Naive thymus-derived CD8-positive, alpha-beta T cell (primary cell): ENCODE data around the gene ARRDC1. TPM values are rescaled to one million over a fixed set of nuclear protein-coding genes. Genes with fewer than 3 reads are reported as not detected.

Experiments used
- ATAC-seq, 2 donors: fragments of 150-1000 bp; cut with Tn5 transposase in 1 of 2; sonication (Bioruptor Pico), chemical (Tn5 transposase) in 1 of 2; 1 replicate in 1 of 2; 2 replicates in 1 of 2; pipeline ENCODE4 v1.10.0; 2021; ENCODE audit warnings: mild to moderate bottlenecking in 2 of 2, moderate library complexity in 2 of 2
- POLR2A ChIA-PET: fragments of 350-600 bp; sonication (Branson Sonifier 250); formaldehyde crosslinking; loops from one replicate; lab custom pipeline; 2021; ENCODE audit warnings: antibody characterized with exemption; lab: Charles Lee
- DNase-seq, 10 donors: peaks; one replicate each; pipeline versions ENCODE4 v3.0.0 to v3.0.0-alpha.2; 2020 to 2022
- H3K27ac Mint-ChIP-seq, 10 donors: one replicate each; pipeline ENCODE4 v1.8.0; 2020 to 2022; ENCODE audit warnings: mild to moderate bottlenecking in 10 of 10, mixed read lengths in 10 of 10, moderate library complexity in 4 of 10, inconsistent platforms in 1 of 10
- H3K27me3 Mint-ChIP-seq, 5 donors: one replicate each; pipeline ENCODE4 v1.8.0; 2021 to 2022; ENCODE audit warnings: mixed read lengths in 5 of 5
- H3K36me3 Mint-ChIP-seq, 3 donors: one replicate each; pipeline ENCODE4 v1.8.0; 2020 to 2022; ENCODE audit warnings: mixed read lengths in 3 of 3, mild to moderate bottlenecking in 2 of 3, inconsistent platforms in 1 of 3
- H3K4me1 Mint-ChIP-seq, 4 donors: one replicate each; pipeline ENCODE4 v1.8.0; 2021 to 2022; ENCODE audit warnings: mixed read lengths in 4 of 4
- H3K4me3 Mint-ChIP-seq, 10 donors: one replicate each; pipeline ENCODE4 v1.8.0; 2020 to 2022; ENCODE audit warnings: mild to moderate bottlenecking in 10 of 10, mixed read lengths in 10 of 10, moderate library complexity in 6 of 10, inconsistent platforms in 1 of 10
- H3K9me3 Mint-ChIP-seq, 9 donors: one replicate each; pipeline ENCODE4 v1.8.0; 2020 to 2022; ENCODE audit warnings: mixed read lengths in 9 of 9, mild to moderate bottlenecking in 3 of 9, inconsistent platforms in 1 of 9, moderate library complexity in 1 of 9
- polyA plus RNA-seq, 3 donors: library from polyadenylated mRNA; unstranded; fragments of 300-500 nt; fragmentation: Illumina TruSeq; gene quantifications; one replicate each; pipeline ENCODE4 v1.2.3, GENCODE V29; 2021
- total RNA-seq, 8 experiments: library from RNA in 2 of 8; stranded (reverse) in 2 of 8; gene quantifications; one replicate each; pipeline ENCODE4 v1.2.3 and lab custom pipeline; 2021 to 2026

The ARRDC1 gene
- total and polyA plus RNA-seq, 5 experiments from 2014 or later, result 27.2 to 86.8 (median 42.4) TPM

DNA sequence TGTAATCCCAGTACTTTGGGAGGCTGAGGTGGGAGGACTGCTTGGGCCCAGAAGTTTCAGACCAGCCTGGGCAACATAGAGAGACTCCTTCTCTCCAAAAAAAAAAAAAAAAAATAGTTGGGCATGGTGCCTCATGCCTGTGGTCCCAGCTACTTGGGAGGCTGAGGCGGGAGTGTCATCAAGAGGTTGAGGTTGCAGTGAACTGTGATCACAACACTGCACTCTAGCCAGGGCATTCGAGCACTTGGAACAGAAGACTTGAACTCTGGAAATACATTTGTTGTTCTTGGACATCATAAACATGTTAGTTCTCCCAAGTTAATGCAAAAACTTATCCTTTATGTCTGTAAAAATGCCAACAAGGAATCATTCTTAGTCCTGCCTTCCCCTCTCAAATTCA is 42.9 kb downstream of the ARRDC1 start:
- Mint-ChIP-seq H3K9me3 (no peaks in the 10 kb centered on the region), H3K27ac (peak overlapping the region in 3 of 10 donors; percentile 29 to 87 (median 49)), H3K27me3 (no peaks in the 10 kb centered on the region), H3K4me1 (peaks cover 27 to 67% (median 54%) of the 10 kb centered on the region in 4 donors), H3K36me3 (peaks cover 0 to 66% (median 14%) of the 10 kb centered on the region in 3 donors), H3K4me3 (no peak overlapping the region)
- DNase-seq (no peak), ATAC-seq (no peak)
- POLR2A ChIA-PET, result interaction anchor here (1.1 kb wide), 1 partner anchor 20 kb away, joined by 3 read pairs; no protein-coding TSS in a partner anchor

DNA sequence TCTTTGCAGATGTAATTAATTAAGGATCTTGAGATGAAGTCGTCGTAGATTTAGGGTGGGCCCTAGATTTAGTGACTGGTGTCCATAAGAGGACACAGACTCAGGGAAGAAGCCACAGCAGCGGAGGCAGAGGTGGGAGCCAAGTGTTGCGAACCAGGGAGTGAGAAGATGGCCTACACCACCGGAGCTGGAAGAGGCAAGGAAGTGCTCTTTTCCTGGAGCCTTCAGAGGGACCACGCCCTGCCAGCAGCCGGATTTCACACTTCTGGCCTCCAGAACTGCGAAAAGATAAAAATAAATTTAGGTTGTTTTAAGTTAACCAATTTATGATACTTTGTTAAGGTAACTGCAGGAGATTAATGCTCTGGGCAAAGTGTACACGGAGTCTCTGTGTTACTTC is 44.1 kb downstream of the ARRDC1 start:
- peak overlapping the region in 1 of 10 donors; percentile 5 for H3K4me3 Mint-ChIP-seq
- POLR2A ChIA-PET, result interaction anchor here (0.6 kb wide), 1 partner anchor 719 kb away, joined by 3 read pairs; no protein-coding TSS in a partner anchor
- peaks cover 27 to 61% (median 51%) of the 10 kb centered on the region in 4 donors for H3K4me1 Mint-ChIP-seq

GRCh38 chr9:137650259-137650658 is 44.8 kb downstream of the ARRDC1 start:
- Mint-ChIP-seq H3K27me3 (no peaks in the 10 kb centered on the region), H3K36me3 (peaks cover 0 to 68% (median 12%) of the 10 kb centered on the region in 3 donors), H3K4me1 (peaks cover 27 to 58% (median 49%) of the 10 kb centered on the region in 4 donors), H3K9me3 (no peaks in the 10 kb centered on the region), H3K27ac (peak overlapping the region in 3 of 10 donors; percentile 37 to 56 (median 37)), H3K4me3 (no peak overlapping the region)
- DNase-seq (no peak), ATAC-seq (no peak)
- POLR2A ChIA-PET, result no interaction called here

More for the DNA sequence above, 44.1 kb downstream of the ARRDC1 start:
- DNase-seq (no peak), ATAC-seq (no peak)
- peak overlapping the region in 1 of 10 donors; percentile 25 for H3K27ac Mint-ChIP-seq
- no peaks in the 10 kb centered on the region for H3K27me3 Mint-ChIP-seq
- no peaks in the 10 kb centered on the region for H3K9me3 Mint-ChIP-seq
- peaks cover 0 to 65% (median 14%) of the 10 kb centered on the region in 3 donors for H3K36me3 Mint-ChIP-seq

GRCh38 chr9:137650779-137651178 is 45.3 kb downstream of the ARRDC1 start:
- POLR2A ChIA-PET, result no interaction called here
- H3K27me3 Mint-ChIP-seq, result no peaks in the 10 kb centered on the region
- DNase-seq, result no peak
- no peak for ATAC-seq
- H3K9me3 Mint-ChIP-seq, result no peaks in the 10 kb centered on the region
- H3K4me3 Mint-ChIP-seq, result no peak overlapping the region
- H3K4me1 Mint-ChIP-seq, result peaks cover 27 to 56% (median 48%) of the 10 kb centered on the region in 4 donors
- peaks cover 0 to 70% (median 11%) of the 10 kb centered on the region in 3 donors for H3K36me3 Mint-ChIP-seq
- peak overlapping the region in 2 of 10 donors; percentile 33 to 38 for H3K27ac Mint-ChIP-seq

DNA sequence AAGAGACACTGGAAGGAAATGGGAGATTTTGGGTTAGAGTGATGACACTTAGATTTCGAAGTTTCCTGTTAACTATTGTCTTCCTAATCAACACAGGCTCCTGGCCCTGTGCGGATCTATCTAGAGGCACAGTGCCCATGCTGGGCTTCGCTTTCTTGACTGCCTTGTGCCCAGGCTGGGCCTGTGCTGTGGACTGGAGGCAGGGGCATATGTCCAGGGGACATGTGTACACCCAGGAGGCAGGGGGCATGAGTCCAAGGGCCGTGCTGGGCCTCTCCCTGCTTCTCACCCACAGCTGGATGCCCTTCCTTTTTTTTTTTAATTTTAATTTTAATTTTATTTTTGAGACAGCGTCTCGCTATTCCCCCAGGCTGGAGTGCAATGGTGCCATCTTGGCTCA is 50.9 kb downstream of the ARRDC1 start:
- POLR2A ChIA-PET, result no interaction called here
- peaks cover 0 to 58% (median 6%) of the 10 kb centered on the region in 3 donors for H3K36me3 Mint-ChIP-seq
- no peaks in the 10 kb centered on the region for H3K9me3 Mint-ChIP-seq
- H3K27ac Mint-ChIP-seq, result peak overlapping the region in 1 of 10 donors; percentile 78
- no peak overlapping the region for H3K4me3 Mint-ChIP-seq
- ATAC-seq (no peak), DNase-seq (no peak)
- no peaks in the 10 kb centered on the region for H3K27me3 Mint-ChIP-seq
- peaks cover 20 to 43% (median 42%) of the 10 kb centered on the region in 4 donors for H3K4me1 Mint-ChIP-seq

- no peaks in the 10 kb centered on the region for H3K9me3 Mint-ChIP-seq
- no peak for ATAC-seq
- POLR2A ChIA-PET, result interaction anchor here (1.2 kb wide), 1 partner anchor 13 kb away, joined by 4 read pairs; no protein-coding TSS in a partner anchor
- peaks cover 19 to 46% (median 38%) of the 10 kb centered on the region in 4 donors for H3K4me1 Mint-ChIP-seq
- peak overlapping the region in 3 of 10 donors; percentile 19 to 56 (median 22) for H3K4me3 Mint-ChIP-seq
- peaks cover 0 to 47% (median 6%) of the 10 kb centered on the region in 3 donors for H3K36me3 Mint-ChIP-seq
- no peak for DNase-seq
- no peaks in the 10 kb centered on the region for H3K27me3 Mint-ChIP-seq
- H3K27ac Mint-ChIP-seq, result peak overlapping the region in 5 of 10 donors; percentile 2 to 81 (median 43)
Measured at GRCh38 chr9:137657606-137658005, 52.1 kb downstream of the ARRDC1 start.

DNA sequence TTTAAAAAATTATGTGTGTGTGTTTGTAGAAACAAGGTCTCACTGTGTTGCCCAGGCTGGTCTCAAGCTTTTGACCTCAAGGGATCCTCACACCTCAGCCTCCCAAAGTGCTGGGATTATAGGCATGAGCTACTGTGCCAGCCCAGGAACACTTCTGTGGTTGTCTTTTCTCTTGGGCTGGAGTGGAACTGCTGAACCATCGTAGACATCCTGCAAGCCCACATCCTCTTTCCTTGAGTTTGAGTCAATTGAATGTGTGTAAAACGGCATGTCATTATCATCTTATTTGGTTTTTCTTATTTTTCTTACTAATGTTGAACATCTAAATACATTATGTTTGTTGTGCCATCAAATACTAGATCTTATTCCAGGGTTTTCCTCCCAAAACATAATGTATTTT is 53.3 kb downstream of the ARRDC1 start:
- peaks cover 0 to 47% (median 6%) of the 10 kb centered on the region in 3 donors for H3K36me3 Mint-ChIP-seq
- DNase-seq (no peak), ATAC-seq (no peak)
- peak overlapping the region in 2 of 10 donors; percentile 9 to 13 for H3K4me3 Mint-ChIP-seq
- H3K27me3 Mint-ChIP-seq, result no peaks in the 10 kb centered on the region
- peaks cover 19 to 47% (median 45%) of the 10 kb centered on the region in 4 donors for H3K4me1 Mint-ChIP-seq
- H3K27ac Mint-ChIP-seq, result peak overlapping the region in 6 of 10 donors; percentile 34 to 73 (median 54)
- no peaks in the 10 kb centered on the region for H3K9me3 Mint-ChIP-seq
- POLR2A ChIA-PET, result interaction anchor here (1.2 kb wide), 1 partner anchor 11 kb away, joined by 4 read pairs; no protein-coding TSS in a partner anchor

- no peaks in the 10 kb centered on the region for H3K27me3 Mint-ChIP-seq
- DNase-seq (no peak), ATAC-seq (no peak)
- no peaks in the 10 kb centered on the region for H3K9me3 Mint-ChIP-seq
- POLR2A ChIA-PET, result no interaction called here
- no peak overlapping the region for H3K4me3 Mint-ChIP-seq
- H3K36me3 Mint-ChIP-seq, result peaks cover 0 to 44% (median 6%) of the 10 kb centered on the region in 3 donors
- peaks cover 24 to 58% (median 52%) of the 10 kb centered on the region in 4 donors for H3K4me1 Mint-ChIP-seq
- H3K27ac Mint-ChIP-seq, result peak overlapping the region in 3 of 10 donors; percentile 5 to 51 (median 31)
Measured at GRCh38 chr9:137660144-137660543, 54.7 kb downstream of the ARRDC1 start.

- DNase-seq, result no peak
- Mint-ChIP-seq H3K36me3 (peaks cover 0 to 38% (median 4%) of the 10 kb centered on the region in 3 donors), H3K9me3 (no peaks in the 10 kb centered on the region), H3K4me1 (peaks cover 29 to 66% (median 56%) of the 10 kb centered on the region in 4 donors), H3K27me3 (no peaks in the 10 kb centered on the region), H3K27ac (peak overlapping the region in 2 of 10 donors; percentile 24 to 60), H3K4me3 (no peak overlapping the region)
- ATAC-seq, result no peak
- POLR2A ChIA-PET, result interaction anchor here (0.7 kb wide), 1 partner anchor 57 kb away, joined by 4 read pairs; no protein-coding TSS in a partner anchor
Measured at GRCh38 chr9:137663584-137663983, 58.1 kb downstream of the ARRDC1 start.

DNA sequence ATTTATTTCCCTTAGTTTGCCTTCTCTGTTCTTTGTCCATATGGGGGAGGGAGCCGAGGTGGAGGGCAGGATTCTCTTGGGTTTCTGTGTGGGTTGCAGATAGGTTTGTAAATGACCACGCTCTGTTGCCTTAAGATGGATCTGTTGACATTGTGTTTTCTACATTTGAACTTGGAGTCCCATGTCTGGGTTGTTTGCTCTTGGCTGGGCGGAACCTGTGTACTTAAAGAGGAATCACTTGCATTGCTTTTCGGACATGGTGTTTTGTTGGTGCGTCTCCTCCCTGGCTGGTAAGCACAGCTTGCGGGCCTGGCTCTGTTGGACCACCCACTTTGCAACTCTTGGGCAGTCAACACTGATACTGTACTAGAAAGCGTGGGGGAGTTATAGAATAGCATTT is 59.2 kb downstream of the ARRDC1 start:
- POLR2A ChIA-PET, result interaction anchor here (1.1 kb wide), 1 partner anchor 85 kb away, joined by 4 read pairs; no protein-coding TSS in a partner anchor
- H3K36me3 Mint-ChIP-seq, result peaks cover 0 to 39% (median 7%) of the 10 kb centered on the region in 3 donors
- H3K4me3 Mint-ChIP-seq, result no peak overlapping the region
- peak overlapping the region in 5 of 10 donors; percentile 26 to 54 (median 34) for H3K27ac Mint-ChIP-seq
- DNase-seq, result no peak
- H3K4me1 Mint-ChIP-seq, result peaks cover 30 to 68% (median 58%) of the 10 kb centered on the region in 4 donors
- H3K9me3 Mint-ChIP-seq, result no peaks in the 10 kb centered on the region
- no peak for ATAC-seq
- H3K27me3 Mint-ChIP-seq, result no peaks in the 10 kb centered on the region

Other genes with a start within 250 kb of the ARRDC1 start
- 10 to 100 TPM; 26.4 to 28.3 TPM for gene EXD3, start 182.5 kb upstream of the ARRDC1 start, total RNA-seq
- gene EXD3, start 182.5 kb upstream of the ARRDC1 start, polyA plus RNA-seq, result 1 to 10 TPM; 2.6 to 4.3 (median 3.9) TPM
- 1 to 10 TPM; 4.1 to 4.5 TPM for gene NOXA1, start 182.3 kb upstream of the ARRDC1 start, total RNA-seq
- 1 to 10 TPM in 2 of 3 donors, under 1 TPM in 1; 0.75 to 1.1 (median 1.1) TPM for gene NOXA1, start 182.3 kb upstream of the ARRDC1 start, polyA plus RNA-seq
- not detected for gene ENTPD8, start 164.3 kb upstream of the ARRDC1 start, total RNA-seq
- gene ENTPD8, start 164.3 kb upstream of the ARRDC1 start, polyA plus RNA-seq, result not detected
- 10 to 100 TPM; 19.1 to 19.3 TPM for gene NSMF, start 146.4 kb upstream of the ARRDC1 start, total RNA-seq
- 10 to 100 TPM in 1 of 3 donors, 1 to 10 TPM in 2; 7.7 to 14.7 (median 8.2) TPM for gene NSMF, start 146.4 kb upstream of the ARRDC1 start, polyA plus RNA-seq
- 10 to 100 TPM; 14.5 to 15.7 TPM for gene PNPLA7, start 55.3 kb upstream of the ARRDC1 start, total RNA-seq
- gene PNPLA7, start 55.3 kb upstream of the ARRDC1 start, polyA plus RNA-seq, result 1 to 10 TPM; 1.2 to 2.3 (median 1.9) TPM
- 100 to 1,000 TPM in 1 of 2 experiments, 10 to 100 TPM in 1; 93.5 to 104 TPM for gene MRPL41, start 53.8 kb upstream of the ARRDC1 start, total RNA-seq
- 10 to 100 TPM; 36.7 to 46.5 (median 43.0) TPM for gene MRPL41, start 53.8 kb upstream of the ARRDC1 start, polyA plus RNA-seq
- gene DPH7, start 26.8 kb upstream of the ARRDC1 start, total RNA-seq, result 10 to 100 TPM; 76.9 to 80.7 TPM
- 10 to 100 TPM; 26.2 to 32.8 (median 29.8) TPM for gene DPH7, start 26.8 kb upstream of the ARRDC1 start, polyA plus RNA-seq
- 10 to 100 TPM; 25.5 to 27.5 TPM for gene ZMYND19, start 15.2 kb upstream of the ARRDC1 start, total RNA-seq
- gene ZMYND19, start 15.2 kb upstream of the ARRDC1 start, polyA plus RNA-seq, result 10 to 100 TPM in 1 of 3 donors, 1 to 10 TPM in 2; 5.5 to 15.7 (median 7.7) TPM
- 100 to 1,000 TPM; 111 to 113 TPM for gene EHMT1, start 13.3 kb downstream of the ARRDC1 start, total RNA-seq
- gene EHMT1, start 13.3 kb downstream of the ARRDC1 start, polyA plus RNA-seq, result 10 to 100 TPM; 20.9 to 34.4 (median 23.0) TPM